GM12864 (cell line): ENCODE measurements around the gene PPP4R2.
"Not testable (repeated sequence)": the region's sequence is repeated elsewhere in the genome, so short reads cannot be mapped to it uniquely, and the experiment has no call there.

Experiments
- DNase-seq: peaks from one replicate; pipeline ENCODE4 v3.0.0-alpha.2; 2011; ENCODE audit warnings: low read depth
- H3K4me3 ChIP-seq: 2 replicates; pipeline ENCODE4 v1.5.1; 2011; ENCODE audit warnings: mild to moderate bottlenecking, low read depth, low read length, control low read depth
- TF ChIP-seq, protein P1 (sequence below): IDR thresholded peaks from 2 replicates; pipeline ENCODE4 v1.5.1; 2011; ENCODE audit warnings: low read depth, mild to moderate bottlenecking, moderate library complexity, low read length, control low read depth, inconsistent platforms; ENCODE audit errors: missing control alignments

PPP4R2 gene

DNA sequence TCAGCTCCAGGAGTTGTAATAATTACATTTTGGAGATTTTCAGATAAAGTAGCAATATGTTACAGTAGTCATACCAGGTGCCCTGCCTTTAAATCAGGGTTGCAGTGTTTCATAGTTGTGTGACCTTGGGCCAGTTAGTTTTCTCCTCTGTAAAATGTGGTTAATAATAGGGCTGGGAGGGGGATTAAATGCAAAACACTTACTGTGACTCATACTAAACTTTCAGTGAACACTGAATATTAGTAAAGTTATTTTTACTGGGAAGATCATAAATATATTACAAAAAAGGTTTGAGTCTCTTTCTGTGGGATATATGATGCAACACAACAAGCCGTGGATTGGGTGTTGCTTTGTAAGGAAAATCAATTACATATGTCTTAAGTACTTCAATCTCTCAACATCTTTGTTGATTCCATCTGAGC, 63.7 kb downstream of the PPP4R2 start:
- TF ChIP-seq, protein P1, sequence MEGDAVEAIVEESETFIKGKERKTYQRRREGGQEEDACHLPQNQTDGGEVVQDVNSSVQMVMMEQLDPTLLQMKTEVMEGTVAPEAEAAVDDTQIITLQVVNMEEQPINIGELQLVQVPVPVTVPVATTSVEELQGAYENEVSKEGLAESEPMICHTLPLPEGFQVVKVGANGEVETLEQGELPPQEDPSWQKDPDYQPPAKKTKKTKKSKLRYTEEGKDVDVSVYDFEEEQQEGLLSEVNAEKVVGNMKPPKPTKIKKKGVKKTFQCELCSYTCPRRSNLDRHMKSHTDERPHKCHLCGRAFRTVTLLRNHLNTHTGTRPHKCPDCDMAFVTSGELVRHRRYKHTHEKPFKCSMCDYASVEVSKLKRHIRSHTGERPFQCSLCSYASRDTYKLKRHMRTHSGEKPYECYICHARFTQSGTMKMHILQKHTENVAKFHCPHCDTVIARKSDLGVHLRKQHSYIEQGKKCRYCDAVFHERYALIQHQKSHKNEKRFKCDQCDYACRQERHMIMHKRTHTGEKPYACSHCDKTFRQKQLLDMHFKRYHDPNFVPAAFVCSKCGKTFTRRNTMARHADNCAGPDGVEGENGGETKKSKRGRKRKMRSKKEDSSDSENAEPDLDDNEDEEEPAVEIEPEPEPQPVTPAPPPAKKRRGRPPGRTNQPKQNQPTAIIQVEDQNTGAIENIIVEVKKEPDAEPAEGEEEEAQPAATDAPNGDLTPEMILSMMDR: no peak
- no peak overlapping the region for H3K4me3 ChIP-seq
- DNase-seq: no peak

DNA sequence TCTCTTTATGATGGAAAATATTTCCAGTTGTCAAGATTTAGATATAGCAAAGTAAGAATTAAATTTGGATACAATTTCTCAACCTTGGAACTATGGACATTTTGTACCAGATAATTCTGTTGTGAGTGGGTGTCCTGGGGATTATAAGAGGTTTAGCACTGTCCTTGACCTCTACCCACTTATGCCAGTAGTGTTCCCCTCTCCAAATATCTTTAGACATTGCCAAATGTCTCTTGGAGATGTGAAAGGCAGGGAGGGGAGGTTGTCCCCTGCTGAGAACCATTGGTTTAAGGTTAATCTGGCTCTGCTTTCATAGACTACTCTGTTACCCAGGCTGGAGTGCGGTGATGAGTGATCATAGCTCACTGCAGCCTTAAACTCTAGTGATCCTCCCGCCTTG, 64.8 kb downstream of the PPP4R2 start, which contains the start of gene EBLN2:
Gene EBLN2 (plus strand): TSS at position 244 of the 400 bp plus-strand sequence. CDS start 423 bp downstream, outside the sequence.
- H3K4me3 ChIP-seq: no peak within 1 kb of the TSS
- DNase-seq: no peak
- TF ChIP-seq, protein P1: no peak

DNA sequence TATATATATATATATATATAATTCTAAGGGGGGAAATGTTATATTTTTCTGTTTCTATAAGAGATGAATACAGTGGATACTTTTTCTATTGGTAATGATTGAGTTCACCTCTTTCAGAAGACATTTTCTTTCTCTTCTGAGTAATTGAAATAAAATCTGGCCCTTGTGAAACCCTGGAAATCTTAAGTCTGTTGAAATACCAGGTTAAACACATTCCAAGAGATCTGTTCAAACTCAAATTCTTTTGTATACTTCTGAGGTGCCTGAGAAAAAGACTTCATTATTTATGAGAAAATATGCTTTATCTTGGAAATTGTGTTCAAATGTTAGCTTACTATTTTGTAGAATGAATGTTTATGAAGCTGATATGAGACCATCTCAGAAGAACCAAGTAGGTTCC, 69.6 kb downstream of the PPP4R2 start:
- not testable (repeated sequence) for DNase-seq, H3K4me3 ChIP-seq

DNA sequence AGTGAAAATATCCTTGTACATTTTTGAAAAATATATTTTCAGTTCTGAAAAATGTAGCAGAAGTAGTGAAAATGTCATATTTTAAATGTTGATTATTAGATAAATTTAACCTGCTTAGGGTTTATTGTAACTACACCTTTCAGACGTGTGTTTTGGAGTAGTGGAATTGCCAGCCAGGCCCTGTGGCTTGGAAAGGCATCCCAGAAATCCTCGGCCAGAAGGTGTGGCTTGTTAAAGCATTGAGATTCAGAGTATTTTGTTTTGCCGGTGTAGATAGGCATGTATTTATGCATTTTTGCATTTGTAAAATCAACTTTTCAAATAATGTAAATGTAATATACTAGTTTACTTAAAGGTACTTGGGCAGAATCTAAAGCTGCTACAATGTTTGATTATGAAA, 71.8 kb downstream of the PPP4R2 start:
- no peak for DNase-seq
- TF ChIP-seq, protein P1: no peak

DNA sequence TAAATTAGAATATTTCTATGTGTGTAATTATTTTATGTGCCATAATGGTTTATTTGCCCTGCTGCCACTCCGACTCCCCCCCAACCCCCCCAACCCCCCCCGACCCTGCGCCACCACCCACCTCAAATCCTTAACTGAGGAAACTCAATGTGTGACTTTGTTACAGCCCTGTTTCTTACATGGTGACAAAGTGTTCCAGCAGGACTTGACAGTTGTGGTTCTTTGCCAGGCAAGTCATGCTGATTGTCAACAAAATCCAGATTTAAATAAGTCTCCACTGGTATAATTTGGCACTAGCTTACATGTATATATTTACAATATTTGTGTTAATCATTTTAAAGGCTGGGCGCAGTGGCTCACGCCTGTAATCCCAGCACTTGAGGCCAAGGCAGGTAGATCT, 72.6 kb downstream of the PPP4R2 start:
- DNase-seq: no peak
- no peak overlapping the region for H3K4me3 ChIP-seq
- TF ChIP-seq, protein P1: no peak

More for the DNA sequence above, 71.8 kb downstream of the PPP4R2 start:
- no peak overlapping the region for H3K4me3 ChIP-seq

DNA sequence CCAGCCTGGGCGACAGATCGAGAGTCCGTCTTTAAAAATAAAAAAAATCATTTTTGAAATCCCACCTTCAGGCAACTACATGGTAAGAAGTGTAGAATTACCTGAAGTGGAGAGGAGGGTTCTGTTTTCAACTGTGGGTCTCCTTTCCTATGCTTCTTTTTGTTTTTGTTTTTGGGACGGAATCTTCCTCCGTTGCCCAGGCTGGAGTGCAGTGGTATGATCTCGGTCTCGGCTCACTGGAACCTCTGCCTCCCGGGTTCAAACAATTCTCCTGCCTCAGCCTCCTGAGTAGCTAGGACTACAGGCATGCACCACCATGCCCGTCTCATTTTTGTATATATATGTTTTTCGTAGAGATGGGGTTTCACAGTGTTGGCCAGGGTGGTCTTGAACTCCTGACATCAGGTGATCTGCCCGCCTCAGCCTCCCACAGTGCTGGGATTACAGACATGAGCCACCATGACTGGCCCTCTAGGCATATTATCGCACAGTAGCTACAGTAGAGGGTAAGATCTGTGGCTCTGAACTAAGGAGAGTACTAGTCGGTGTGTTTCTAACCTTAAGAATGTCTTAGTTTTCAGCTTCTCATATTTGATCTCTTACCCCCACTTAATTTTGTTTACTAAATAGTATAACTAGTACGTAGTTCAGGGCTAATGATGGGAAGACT, 73.3 kb downstream of the PPP4R2 start:
- DNase-seq: no peak
- no peak overlapping the region for H3K4me3 ChIP-seq
- TF ChIP-seq, protein P1: no peak

DNA sequence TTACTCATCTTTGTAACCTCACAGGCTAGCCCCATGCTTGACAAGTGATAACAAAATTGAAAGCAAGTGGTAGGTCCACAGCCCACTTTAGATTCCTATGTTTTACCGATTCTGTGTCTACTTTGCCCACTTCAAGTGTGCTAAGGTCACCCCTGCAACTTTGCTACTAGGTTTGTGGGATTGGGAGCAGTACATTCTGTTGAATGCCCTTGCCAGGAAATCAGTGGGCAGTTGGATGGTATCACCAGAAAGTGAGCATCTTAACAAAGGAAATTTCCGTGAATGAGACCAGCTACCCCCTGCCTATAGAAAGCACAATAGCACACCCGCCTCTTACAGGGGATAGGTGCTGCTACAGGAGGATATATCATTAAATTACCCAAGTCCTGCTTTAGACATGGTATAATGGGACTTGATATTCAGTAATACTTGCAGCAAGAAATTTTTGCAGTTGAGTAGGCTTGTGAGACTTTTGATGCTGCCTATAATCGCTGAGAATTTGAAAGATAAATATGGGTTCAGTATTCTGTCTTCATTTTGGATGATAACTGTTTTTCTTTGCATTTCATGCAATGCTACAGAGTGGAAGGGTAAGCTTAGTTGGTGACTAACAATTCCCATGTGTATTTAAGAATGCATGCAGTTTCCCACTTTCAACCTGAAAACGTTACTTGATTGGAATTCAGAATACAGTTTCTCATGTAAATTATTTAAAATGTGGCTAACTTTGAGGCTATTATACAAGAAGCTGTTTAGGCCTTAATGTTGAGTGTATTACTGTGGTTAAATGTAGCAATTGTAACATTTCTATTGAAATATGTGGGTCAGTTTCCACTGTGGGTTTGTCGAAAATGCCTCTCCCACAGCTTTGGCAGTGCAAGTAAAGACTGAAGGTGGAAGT, 74.3 kb downstream of the PPP4R2 start:
- DNase-seq: no peak
- TF ChIP-seq, protein P1: no peak
- H3K4me3 ChIP-seq: no peak overlapping the region
